ENCODE results near the gene PDZK1. TPM values are rescaled to one million over a fixed set of nuclear protein-coding genes. Genes with fewer than 3 reads are reported as not detected.

PDZK1 gene
- total RNA-seq, 1 donor from 2014 or later, result not detected

Other genes starting within 250 kb of the PDZK1 start
- 12.3 TPM for gene GPR89A, start 99.4 kb downstream of the PDZK1 start, total RNA-seq
- gene CD160, start 12.1 kb upstream of the PDZK1 start, total RNA-seq, result not detected
- 16.5 TPM for gene RNF115, start 116.7 kb upstream of the PDZK1 start, total RNA-seq
- 18.9 TPM for gene POLR3C, start 116.8 kb upstream of the PDZK1 start, total RNA-seq
- not detected for gene NUDT17, start 138.3 kb upstream of the PDZK1 start, total RNA-seq
- gene PIAS3, start 151.7 kb upstream of the PDZK1 start, total RNA-seq, result 44.4 TPM
- gene ANKRD35, start 178.5 kb upstream of the PDZK1 start, total RNA-seq, result 19.9 TPM
- gene ITGA10, start 202.7 kb upstream of the PDZK1 start, total RNA-seq, result 83.1 TPM
- gene PEX11B, start 211.3 kb upstream of the PDZK1 start, total RNA-seq, result 11.2 TPM
- 48.9 TPM for gene RBM8A, start 220.1 kb upstream of the PDZK1 start, total RNA-seq